Lower leg skin (tissue), 3 donors: ENCODE measurements around the gene CKAP2.

Experiments used
- POLR2A ChIP-seq, 2 donors: fragments of 450-650 bp; IDR thresholded peaks; one replicate each; pipeline ENCODE4 v1.6.1; 2016 to 2017; ENCODE audit warnings: antibody characterized with exemption in 2 of 2, mild to moderate bottlenecking in 1 of 2, moderate library complexity in 1 of 2
- TF ChIP-seq, protein P1 (sequence below), 3 donors: fragments of 450-650 bp; IDR thresholded peaks; one replicate each; pipeline ENCODE4 v1.5.1; 2016; ENCODE audit warnings: antibody characterized with exemption in 3 of 3, mild to moderate bottlenecking in 3 of 3, moderate library complexity in 2 of 3

DNA sequence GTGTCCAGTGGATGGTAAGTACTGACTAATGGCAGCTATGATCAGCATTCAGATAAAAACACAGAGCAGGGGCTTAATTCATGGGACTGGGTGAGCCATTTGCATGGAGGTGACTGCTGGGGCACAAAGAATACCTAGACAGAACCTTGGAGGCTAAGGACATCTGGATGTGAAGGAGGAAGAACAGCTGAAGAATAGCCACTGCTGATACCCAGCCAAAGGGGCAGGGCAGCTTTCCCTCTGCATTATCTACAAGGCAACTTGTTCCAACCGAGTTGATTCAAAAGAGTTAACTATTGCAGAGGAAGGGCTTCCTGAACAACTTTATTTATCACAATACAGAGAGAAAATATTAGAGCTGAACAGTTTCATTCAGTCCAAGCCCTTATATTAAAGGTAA, 36.2 kb upstream of the CKAP2 start:
- no peak for TF ChIP-seq POLR2A (IDR thresholded peaks at IDR 0.05)
- TF ChIP-seq, protein P1, sequence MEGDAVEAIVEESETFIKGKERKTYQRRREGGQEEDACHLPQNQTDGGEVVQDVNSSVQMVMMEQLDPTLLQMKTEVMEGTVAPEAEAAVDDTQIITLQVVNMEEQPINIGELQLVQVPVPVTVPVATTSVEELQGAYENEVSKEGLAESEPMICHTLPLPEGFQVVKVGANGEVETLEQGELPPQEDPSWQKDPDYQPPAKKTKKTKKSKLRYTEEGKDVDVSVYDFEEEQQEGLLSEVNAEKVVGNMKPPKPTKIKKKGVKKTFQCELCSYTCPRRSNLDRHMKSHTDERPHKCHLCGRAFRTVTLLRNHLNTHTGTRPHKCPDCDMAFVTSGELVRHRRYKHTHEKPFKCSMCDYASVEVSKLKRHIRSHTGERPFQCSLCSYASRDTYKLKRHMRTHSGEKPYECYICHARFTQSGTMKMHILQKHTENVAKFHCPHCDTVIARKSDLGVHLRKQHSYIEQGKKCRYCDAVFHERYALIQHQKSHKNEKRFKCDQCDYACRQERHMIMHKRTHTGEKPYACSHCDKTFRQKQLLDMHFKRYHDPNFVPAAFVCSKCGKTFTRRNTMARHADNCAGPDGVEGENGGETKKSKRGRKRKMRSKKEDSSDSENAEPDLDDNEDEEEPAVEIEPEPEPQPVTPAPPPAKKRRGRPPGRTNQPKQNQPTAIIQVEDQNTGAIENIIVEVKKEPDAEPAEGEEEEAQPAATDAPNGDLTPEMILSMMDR (IDR thresholded peaks at IDR 0.05), result no peak
